Stimulated activated CD4-positive, alpha-beta T cell treated with anti-CD3 and anti-CD28 coated beads, TNF-alpha, amount 100 ng/mL, for 4 hours (primary cell): ENCODE data around the gene SLC35E2B.

Experiments used
- DNase-seq, 3 experiments: peaks; one replicate each; pipeline ENCODE4 v3.0.0-alpha.2; 2020; ENCODE audit warnings: low read depth in 3 of 3

SLC35E2B gene

DNA sequence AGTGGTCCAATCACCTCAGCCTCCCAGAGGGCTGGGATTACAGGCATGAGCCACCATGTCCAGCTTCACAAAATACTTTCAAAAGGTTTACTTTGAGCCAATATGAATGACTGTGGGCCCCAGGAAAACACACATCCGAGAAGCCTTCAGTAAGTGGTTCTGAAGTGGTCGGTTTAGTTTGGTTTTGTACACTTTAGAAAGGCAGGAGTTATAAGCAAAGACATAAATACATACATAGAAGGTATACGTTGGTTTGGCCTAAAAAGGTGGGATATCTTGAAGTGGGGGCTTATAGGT is 80.5 kb downstream of the SLC35E2B start:
- DNase-seq = no peak

DNA sequence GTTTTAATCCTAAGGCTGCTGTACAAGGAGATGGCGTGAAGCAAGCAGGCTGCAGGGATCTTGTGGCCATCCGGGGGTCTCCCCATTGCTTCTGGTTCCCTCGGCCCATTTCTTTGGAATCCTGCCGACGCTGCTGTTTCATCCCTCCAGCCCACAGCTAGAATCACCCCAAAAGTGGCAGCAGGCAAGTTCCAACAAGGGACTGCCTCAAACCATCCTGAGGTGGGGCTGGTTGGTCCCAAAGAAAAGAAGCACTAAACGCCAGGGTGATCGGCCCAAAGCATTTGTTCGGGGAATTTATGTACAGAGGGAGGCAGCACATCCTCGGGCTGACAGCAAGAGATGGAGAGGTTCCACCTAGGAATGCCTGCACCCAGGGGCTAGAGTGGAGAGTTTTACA is 81.8 kb downstream of the SLC35E2B start:
- DNase-seq = no peak

DNA sequence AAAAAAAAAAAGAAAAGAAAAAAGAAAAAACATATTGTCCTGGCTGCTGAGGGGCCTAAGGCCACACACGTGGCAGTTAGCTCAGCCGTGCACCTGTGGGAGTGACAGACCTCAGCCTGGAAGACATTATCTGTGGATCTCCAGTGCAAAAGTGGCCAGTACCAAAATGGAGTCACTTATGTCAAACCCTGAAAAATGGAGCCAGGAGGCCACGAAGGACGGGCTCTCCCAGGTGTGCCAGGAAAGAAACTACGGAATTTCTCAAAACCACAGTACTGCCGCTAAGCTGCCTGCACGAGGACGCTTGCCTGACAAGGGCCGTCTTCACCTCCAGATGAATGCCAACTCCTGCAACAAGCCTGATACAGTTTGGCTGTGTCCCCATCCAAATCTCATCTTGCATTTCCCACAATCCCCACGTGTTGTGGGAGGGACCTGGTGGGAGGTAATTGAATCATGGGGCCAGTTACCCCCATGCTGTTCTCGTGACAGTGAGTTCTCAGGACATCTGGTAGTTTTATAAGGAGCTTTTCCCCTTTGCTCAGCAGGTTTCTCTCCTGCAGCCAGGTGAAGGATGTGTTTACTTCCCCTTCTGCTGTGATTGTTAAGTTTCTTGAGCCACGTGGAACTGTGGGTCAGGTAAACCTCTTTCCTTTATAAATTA is 82.6 kb downstream of the SLC35E2B start:
- DNase-seq = no peak
